NT2/D1 (cell line): ENCODE data around the gene BSG.

Experiments
- SUZ12 ChIP-seq: IDR thresholded peaks from 2 replicates; pipeline ENCODE4 v1.6.1; 2011; ENCODE audit not compliant: insufficient read length, insufficient read depth; ENCODE audit errors: extremely low read depth
- ZNF274 ChIP-seq: IDR thresholded peaks from 2 replicates; pipeline ENCODE4 v1.6.1; 2011; ENCODE audit warnings: mild to moderate bottlenecking, low read depth, low read length

DNA sequence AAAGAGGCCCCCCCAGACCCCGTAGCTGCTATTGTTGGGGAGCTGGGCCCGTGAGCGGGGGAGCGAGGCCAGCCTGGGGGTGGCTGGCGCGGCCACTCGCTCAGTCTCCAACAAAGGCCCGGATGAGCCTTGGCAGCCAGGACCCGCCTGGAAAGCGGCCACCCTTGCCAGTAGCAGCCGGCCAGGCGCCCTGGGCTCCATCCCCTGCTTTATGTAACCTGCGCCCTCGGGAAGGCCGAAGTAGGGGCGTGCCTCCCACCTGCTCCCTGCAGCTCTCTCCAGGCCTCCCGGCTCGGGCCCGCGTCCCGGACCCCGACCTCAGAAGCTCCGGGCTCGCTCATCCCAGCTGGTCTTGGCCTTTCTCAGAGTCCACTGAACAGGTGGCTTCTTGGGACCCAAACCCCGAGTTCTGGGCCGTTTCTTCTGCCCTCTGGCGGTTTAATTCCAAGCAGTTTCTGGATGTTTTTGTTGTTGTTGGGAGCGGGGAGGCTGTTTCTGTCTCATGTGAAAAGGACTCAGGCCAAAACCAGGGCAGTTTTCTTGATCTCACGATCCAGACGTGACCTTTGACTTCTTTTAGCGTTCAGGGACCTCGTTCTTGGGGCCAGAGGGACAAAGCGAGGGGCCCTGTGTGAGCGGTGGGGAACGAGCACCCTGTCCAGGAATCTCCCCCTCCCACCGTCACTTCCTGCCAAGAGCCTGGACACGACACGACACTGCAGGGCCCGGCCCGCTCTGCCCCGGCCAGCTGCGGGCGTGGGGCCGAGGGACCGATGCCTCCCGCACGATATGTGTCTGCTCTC, 39.6 kb upstream of the BSG start:
- TF ChIP-seq SUZ12 = no peak
- no peak for TF ChIP-seq ZNF274
